HG03558 (cell line): ENCODE measurements around the gene SLC25A45.
"Not testable (repeated sequence)": the region's sequence is repeated elsewhere in the genome, so short reads cannot be mapped to it uniquely, and the experiment has no call there.

Experiments used
- ATAC-seq: cut with Tn5 transposase; IDR thresholded peaks from one replicate; pipeline ENCODE4 v1.9.1; 2021; ENCODE audit warnings: moderate number of reproducible peaks; ENCODE audit not compliant: unreplicated experiment; ENCODE audit errors: extremely low read depth

SLC25A45 gene

DNA sequence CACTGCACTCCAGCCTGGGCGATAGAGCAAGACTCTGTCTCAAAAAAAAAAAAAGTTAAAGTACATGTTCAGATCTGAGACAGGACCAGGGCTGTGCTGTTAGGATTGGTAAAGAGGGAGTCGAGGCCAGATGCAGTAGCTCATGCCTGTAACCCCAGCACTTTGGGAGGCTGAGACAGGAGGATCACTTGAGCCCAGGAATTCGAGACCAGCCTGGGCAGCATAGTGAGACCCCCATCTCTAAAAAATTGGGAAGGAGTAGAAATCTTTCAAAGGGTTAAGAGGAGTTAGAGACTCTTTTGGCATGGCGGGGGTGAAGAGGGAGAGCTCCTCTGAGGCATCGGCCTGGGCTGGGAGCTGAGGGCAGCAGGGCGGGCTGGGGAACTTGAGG, 11.8 kb downstream of the SLC25A45 start:
- no peak for ATAC-seq

DNA sequence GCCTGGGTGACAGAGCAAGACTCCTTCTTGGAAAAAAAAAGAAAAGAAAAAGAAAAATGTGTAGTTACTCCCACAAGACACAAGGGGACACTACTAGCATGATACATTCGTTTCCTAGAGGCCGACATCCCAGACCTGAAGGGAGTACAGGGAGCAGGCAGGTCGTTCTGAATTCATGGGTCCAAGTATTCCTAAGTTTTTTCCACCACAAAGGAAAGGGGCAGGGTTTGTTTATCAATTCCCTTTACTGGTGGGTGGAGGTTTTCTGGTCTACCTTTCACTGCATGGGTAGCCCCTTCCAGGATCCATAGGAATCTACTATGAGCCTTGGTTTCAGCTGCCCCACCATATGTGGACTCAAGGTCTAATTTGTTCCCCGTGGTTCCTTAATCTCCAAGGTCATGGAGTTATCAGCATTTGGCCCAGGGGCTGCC, 16.1 kb downstream of the SLC25A45 start:
- ATAC-seq, result no peak

DNA sequence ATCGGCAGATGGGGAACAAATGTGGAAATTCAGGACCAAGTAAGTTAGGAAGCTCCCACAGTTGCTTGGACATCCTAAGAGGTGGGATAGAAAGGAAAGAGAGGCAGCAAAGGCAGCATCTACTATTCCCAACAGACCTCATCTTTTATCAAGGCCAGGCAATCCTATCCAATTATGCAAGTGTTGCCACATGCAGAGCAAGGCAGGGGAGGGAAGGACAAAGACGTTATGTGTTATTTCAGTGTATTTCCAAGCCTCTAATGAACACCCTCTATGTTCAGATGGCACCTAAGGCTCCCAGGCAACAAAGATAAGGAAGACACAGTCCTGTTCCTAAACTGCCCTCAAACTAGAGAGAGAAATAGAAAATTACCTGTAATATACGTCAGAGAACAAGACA, 18.7 kb downstream of the SLC25A45 start:
- no peak for ATAC-seq

DNA sequence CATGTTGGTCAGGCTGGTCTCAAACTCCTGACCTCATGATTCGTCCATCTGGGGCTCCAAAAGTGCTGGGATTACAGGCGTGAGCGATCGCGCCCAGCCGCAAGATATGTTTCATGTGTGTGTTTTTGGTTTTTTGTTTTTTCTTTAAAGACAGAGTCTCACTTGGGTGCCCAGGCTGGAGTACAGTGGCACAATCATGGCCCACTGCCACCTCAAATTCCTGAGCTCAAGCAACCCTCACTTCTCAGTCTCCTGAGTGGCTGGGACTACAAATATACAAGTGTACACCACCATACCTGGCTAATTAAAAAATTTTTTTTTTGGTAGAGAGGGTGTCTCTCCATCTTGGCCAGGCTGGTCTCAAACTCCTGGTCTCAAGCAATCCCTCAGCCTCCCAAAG, 19.5 kb downstream of the SLC25A45 start:
- ATAC-seq, result no peak

DNA sequence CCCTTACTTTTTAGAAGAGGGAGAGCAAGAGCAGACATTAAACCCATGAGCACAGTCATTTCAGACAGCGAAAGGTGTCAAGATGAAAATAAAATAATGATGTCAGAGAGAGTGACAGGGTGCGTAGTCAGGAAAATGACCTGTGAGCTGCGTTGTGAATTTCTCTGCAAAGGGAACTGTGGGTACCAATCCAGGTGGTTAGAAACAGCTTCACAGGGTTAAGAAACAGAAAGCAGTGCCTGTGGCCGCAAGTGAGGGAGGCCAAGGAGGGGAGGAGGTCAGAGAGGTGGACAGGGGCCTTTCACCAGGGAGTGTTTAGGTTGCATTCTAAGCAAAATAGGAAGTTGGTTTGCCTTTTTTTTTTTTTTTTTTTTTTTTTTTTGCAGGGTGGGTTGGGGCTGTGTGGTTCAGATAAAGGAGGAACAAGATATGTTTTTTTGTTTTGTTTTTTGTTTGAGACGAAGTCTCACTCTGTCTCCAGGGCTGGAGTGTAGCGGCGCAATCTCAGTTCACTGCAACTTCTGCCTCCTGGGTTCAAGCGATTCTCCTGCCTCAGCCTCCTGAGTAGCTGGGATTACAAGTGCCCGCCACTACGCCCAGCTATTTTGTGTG, 20.0 kb downstream of the SLC25A45 start:
- ATAC-seq, result no peak

DNA sequence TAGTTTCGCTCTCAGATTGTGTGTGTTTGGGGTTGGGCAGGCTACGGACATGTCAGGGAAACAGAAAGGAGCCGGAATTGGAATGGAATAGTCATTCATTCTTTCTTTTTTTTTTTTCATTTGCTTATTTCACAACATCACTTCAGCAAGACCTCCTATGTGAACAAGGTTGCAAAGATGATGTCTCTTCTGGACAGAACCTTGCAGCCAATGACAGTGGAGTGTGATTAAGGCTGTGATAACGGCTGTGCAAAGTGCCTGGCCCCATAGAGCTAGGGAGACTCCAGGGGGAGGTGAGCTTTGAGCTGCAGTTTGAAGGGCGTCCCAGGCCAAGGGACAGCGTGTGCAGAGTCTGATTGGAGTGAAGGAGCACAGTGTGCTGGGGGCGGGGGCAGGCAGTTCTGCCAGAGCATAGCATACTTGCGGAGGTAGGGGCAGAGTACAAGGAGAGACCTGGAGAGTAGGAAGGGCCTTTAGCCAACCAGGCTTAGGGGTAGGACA, 24.5 kb downstream of the SLC25A45 start:
- no peak for ATAC-seq

DNA sequence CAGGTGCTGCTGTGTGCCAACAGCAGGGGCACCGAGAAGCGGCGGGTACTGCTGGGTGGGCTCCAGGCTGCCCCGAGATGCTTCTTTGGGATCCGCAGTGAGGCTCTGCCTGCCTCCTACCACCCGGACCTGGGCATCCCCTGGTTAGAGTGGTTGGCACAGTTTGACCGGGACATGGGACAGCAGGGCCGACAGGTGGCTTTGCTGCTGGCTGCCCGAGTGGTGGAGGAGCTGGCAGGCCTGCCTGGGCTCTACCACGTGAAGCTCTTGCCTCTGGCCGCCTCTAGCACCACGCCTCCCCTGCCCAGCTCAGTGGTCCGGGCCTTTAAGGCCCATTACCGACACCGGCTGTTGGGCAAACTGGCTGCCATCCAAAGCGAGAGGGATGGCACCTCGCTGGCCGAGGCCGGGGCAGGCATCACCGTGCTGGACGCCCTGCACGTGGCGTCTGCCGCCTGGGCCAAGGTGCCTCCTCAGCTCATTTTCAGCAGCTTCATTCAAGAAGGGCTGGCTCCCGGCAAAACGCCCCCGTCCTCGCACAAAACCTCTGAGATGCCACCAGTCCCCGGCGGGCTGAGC, 26.0 kb downstream of the SLC25A45 start:
- no peak for ATAC-seq

DNA sequence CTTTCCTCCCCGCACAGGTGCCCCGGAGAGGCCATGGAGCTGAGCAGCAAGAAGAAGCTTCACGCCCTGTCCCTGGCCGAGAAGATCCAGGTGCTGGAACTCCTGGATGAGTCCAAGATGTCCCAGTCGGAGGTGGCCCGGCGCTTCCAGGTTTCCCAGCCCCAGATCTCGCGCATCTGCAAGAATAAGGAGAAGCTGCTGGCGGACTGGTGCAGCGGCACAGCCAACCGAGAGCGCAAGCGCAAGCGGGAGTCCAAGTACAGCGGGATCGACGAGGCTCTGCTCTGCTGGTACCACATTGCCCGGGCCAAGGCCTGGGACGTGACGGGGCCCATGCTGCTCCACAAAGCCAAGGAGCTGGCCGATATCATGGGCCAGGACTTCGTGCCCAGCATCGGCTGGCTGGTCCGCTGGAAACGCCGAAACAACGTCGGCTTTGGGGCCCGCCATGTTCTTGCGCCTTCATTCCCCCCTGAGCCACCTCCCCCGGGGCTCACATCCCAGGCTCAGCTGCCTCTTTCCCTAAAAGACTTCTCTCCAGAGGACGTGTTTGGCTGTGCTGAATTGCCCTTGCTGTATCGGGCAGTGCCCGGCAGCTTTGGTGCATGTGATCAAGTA, 26.6 kb downstream of the SLC25A45 start:
- ATAC-seq, result no peak

DNA sequence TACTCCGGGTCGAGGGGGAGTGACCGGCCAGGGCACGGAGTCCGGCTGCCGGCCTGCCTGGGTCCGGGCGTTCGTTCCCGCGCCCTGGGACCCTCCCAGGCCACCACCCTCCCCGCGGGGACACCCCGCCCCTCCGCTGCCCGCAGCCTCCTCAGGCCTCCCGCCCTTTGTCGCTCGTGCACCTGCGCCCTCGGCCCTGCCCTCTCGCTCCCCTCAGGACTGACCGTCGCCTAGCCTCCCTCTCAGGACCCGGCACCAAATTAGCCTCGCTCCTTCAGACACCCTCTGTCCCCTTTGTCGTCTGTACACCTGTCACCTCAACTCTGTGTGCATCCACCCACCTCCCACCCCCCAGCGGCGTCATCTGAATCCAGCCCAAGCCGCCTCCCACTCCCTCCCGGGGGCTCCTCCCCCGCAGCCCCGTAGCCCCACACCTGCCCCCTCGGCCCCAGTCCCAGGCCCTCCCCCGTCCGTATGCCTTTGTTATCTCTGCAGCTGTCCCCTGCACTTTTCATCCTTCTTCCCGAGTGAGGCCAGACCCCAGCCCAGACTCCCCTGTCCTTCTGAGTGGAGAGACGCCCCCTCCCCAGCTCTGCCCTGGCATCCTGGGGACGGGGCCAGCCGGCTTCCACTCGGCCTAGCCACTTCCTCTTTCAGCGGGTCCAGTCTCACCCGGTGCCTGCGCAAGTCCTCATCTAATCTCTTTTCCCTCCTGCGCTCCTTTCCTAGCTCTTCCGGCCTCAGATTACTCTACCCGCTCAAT, 27.3 kb downstream of the SLC25A45 start:
- ATAC-seq, result no peak

DNA sequence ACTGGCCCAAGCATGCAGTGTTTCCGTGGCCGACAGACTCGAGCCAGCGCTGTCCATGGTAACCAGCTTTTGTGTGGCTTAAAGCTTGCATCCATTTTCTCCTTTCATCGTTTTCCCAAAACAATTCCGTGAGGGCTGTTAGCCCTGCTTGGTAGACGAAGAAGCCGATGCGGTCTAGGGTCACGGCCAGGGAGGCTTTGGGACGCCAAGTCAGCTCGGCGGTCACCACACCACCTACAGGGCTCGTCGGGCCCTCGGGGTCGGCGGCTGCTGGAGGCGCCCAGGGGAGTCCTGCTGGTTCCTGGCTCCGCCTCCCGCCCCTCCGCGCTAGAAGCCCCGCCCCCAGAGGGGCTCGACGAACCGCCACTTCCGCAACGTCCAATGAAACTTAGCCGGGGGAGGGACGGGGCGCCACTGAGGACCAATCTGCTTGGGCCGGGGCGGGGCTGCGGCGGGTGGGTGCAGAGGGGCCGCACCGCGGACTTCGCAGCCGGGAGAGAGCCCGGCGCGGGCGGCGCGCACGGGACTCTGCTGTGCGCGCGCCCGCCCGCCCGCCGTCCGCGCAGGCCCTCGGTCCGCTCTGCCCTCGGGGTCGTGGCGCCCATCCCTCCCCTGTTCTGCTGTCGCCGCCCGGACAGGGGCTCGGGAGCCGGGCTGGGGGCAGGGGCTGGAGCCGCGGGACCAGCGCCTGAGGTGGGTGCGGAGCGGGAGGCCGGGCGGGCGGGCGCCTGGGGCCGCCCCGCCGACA, 28.0 kb downstream of the SLC25A45 start, which contains the start of gene TIGD3:
TSS of gene TIGD3 (plus strand) at position 487 of the 748 bp plus-strand sequence. CDS start 1,058 bp downstream, outside the sequence.
- ATAC-seq, result no peak

DNA sequence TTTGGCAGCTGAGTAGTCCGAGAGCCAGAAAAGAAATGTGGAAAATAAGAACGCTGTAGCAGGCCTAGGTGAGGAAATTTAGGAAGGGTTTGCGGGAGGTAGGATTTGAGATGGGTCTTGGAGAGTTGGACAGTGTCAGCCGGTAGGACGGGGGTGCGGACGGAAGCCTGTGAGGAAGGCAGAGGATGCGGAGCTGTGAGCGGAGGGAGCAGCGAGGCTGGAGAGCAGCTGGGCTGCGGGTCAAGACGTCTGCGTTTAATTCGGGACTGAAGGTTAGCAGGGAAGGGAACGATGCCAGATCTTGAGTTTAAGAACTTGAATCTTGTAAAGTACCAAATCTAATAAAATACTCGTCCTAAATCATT, 28.6 kb downstream of the SLC25A45 start:
- no peak for ATAC-seq

DNA sequence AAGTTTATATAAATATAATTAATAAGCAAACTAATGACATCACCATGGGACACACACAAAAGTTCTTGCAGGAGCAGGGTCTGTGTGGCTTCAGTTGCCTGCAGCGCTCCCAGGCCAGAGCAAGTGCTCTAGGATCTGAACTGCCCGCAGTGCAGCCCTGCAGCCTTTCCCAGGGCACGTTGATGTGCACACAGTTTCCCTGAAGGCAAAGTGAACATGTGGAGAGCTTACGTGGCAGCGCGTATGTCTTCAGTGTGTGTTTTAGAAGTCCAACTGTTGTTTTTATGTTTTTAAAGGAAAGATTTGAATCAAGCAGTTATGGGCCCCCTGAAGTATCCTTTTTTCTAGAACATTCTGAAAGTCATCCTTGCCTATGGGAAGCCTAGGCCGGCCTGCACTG, 29.1 kb downstream of the SLC25A45 start:
- no peak for ATAC-seq

DNA sequence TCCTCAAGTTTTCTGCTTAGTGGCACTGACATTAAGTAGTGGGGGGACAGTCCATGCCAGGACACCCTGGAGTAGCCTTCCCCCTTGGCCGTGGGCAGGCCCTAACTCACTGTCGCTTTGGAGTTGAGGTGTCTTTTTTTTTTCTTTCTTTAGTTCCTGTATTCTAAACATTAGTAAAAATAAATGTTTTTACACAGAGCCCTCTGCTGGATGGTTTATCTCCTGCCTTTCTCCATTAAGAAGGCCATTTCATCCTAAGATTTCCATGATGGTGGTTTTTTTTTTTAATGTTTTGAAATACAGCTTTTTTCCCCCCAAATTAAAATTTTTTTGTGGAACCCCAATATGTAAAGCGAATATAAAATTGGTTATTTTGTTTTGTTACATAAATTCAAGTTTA, 29.7 kb downstream of the SLC25A45 start:
- ATAC-seq, result no peak

DNA sequence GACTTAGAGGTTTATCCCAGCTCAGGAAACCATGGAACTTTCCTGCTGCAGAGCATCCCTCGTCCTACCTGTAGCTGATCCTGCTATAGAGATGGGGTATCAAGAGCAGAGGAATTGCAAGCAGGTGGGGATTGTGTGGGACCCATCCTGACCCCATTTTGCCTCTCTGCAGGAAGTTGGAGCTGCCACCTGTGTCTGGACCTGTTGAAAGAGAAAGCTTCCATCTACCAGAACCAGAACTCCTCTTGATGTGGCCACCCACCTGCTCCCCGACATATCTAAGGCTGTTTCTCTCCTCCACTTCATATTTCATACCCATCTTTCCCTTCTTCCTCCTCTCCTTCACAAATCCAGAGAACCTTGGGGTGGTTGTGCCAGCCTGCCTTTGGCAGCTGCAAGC, 30.9 kb downstream of the SLC25A45 start:
- ATAC-seq, result no peak

DNA sequence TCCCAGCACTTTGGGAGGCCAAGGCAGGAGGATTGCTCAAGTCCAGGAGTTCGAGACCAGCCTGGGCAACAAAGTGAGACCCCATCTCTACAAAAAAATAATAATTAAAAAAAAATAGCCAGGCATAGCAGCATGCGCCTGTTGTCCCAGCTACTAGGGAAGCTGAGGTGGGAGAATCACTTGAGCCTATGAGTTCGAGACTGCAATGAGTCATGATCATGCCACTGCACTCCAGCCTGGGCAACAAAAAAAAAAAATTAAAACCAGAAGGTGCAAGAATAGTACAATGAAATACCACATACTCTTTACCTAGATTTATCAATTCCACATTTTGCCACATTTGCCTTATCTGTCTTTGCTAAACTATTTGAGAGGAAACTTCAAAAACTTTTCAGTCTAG, 40.6 kb downstream of the SLC25A45 start:
- ATAC-seq, result no peak

DNA sequence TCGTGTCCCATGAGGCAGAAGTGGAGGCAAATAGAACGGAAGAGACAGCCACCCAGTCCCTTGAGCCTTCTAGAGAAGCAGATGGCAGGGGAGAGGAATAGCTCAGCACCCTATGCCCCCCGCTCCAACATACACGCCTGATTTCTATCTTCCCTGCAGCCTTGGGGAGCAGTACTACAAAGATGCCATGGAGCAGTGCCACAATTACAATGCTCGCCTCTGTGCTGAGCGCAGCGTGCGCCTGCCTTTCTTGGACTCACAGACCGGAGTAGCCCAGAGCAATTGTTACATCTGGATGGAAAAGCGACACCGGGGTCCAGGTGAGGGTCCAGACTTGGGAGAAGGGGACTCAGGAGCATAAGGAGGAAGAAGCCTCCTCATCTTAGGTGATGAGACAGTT, 42.2 kb downstream of the SLC25A45 start:
- no peak for ATAC-seq

DNA sequence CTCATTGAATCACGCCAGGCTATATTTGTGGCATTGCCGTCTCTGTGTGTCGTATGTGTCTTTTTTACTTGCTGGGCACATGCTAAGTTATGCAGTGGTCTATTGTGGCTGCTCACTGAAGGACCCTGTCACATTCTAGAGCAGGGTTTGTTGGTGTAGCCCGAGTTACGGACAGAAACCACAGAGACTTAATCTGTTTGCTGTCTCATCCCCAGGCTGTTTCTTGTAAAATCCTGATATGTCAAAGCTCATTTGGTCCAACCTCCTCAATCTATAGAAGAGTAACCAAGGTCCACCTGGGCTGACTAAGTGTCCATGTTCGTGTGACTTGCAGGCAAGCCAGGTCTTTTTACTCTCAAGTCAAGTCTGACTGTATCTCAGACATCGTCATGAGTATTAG, 43.8 kb downstream of the SLC25A45 start:
- no peak for ATAC-seq

DNA sequence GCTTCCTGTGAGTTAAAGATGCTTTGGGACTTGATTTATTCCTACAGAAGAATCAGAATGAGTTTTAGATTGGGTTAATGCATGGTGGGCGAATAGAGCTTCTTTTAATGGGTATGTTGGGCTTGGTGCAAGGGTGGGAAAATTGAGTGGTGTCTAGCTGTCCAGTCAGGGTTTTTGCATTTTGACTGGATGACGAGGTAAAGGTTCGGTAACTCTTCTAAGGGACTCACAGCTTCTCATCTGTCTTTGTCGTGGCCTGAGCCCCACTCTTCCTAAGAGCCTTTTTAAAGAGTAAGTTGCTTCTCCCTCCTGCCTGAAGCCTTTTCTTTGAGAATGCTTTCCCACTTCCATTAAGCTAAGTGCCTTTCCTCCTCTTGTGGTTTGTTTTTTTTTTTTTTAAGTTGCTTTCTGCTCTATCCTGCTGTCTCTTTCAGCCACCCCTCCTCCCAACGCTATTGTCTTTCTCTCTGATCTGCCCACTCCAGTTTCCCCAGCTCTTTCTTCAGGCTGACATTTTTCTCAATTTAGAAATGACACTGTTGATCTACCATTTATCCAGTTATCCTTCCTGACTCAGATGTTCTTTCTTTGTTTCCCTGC, 47.6 kb downstream of the SLC25A45 start:
- no peak for ATAC-seq

DNA sequence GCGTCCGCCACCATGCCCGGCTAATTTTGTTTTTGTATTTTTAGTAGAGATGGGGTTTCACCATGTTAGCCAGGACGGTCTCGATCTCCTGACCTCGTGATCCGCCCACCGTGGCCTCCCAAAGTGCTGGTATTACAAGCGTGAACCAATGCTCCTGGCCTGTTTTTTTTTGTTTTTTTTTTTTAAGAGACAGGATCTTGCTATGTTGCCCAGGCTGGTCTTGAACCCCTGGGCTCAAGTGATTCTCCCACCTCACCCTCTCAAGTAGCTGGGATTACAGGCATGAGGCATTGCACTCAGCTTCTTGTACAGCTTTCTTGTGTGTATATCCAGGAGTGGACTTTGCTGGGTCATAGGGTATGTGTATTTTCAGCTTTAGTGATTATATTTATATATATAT, 49.9 kb downstream of the SLC25A45 start:
- not testable (repeated sequence) for ATAC-seq

DNA sequence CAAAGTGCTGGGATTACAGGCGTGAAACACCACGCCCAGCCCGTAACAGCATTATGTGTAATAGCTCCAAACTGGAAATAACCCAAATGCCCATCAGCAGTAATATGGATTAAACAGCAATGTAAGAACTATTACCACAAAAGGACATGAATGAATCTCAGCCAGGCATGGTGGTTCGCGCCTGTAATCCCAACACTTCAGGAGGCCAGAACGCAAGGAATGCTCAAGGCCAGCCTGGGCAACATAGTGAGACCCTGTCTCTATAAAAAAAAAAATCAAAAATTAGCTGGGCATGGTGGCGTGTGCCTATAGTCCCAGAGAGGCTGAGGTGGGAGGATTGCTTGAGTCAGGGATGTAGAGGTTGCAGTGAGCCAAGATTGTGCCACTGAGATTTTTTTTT, 51.9 kb downstream of the SLC25A45 start:
- no peak for ATAC-seq
